H4 (cell line): ENCODE results near the gene SERP1. TPM values are rescaled to one million over a fixed set of nuclear protein-coding genes. Genes with fewer than 3 reads are reported as not detected.

ENCODE experiments used
- total RNA-seq: library from RNA; depleted of rRNA; stranded (reverse); fragments of >200 nt; shearing (Covaris generic); gene quantifications from 2 replicates; pipeline ENCODE4 v1.2.3, GENCODE V29; 2014; rRNA removed

The SERP1 gene
- total RNA-seq, 1 experiment from 2014 or later = 159 TPM

Other genes with a start within 250 kb of the SERP1 start
- gene TSC22D2, start 138.2 kb downstream of the SERP1 start, total RNA-seq = 5.8 and 7.2 TPM in 2 replicates
- 167 and 230 TPM in 2 replicates for gene EIF2A, start 291 bp upstream of the SERP1 start, total RNA-seq
- 165 and 187 TPM in 2 replicates for gene SELENOT, start 56.8 kb upstream of the SERP1 start, total RNA-seq
- 0.06 TPM in 1 of 2 replicates, not detected in the other for gene ERICH6, start 157.4 kb upstream of the SERP1 start, total RNA-seq
- gene SIAH2, start 216.7 kb upstream of the SERP1 start, total RNA-seq = 25.1 and 27.6 TPM in 2 replicates